BE2C (cell line): ENCODE measurements around the gene DENND1A.
"Not testable (repeated sequence)": the region's sequence is repeated elsewhere in the genome, so short reads cannot be mapped to it uniquely, and the experiment has no call there.

ENCODE experiments used
- DNase-seq: peaks from one replicate; pipeline ENCODE4 v3.0.0-alpha.2; 2020
- H3K27me3 ChIP-seq: fragments of 250-450 bp; sonication (Bioruptor Pico); 2 replicates; pipeline ENCODE4 v1.5.1; 2020; ENCODE audit warnings: mild to moderate bottlenecking
- H3K36me3 ChIP-seq: fragments of 250-450 bp; sonication (Bioruptor Pico); 2 replicates; pipeline ENCODE4 v1.5.1; 2020; ENCODE audit warnings: mild to moderate bottlenecking
- H3K4me1 ChIP-seq: fragments of 250-450 bp; sonication (Bioruptor Pico); 2 replicates; pipeline ENCODE4 v1.5.1; 2020
- H3K4me3 ChIP-seq: 2 replicates; pipeline ENCODE4 v1.5.1; 2011; ENCODE audit warnings: low read depth, low read length
- H3K9me3 ChIP-seq: fragments of 250-450 bp; sonication (Bioruptor Pico); 2 replicates; pipeline ENCODE4 v1.5.1; 2020
- CTCF ChIP-seq: IDR thresholded peaks from 2 replicates; pipeline ENCODE4 v1.5.1; 2012; ENCODE audit warnings: mild to moderate bottlenecking, low read depth, low read length

DENND1A gene

GRCh38 chr9:123399803-123400378 is 530.0 kb downstream of the DENND1A start:
- Histone ChIP-seq H3K4me3 (no peak overlapping the region), H3K9me3 (no peaks in the 10 kb centered on the region), H3K36me3 (no peaks in the 10 kb centered on the region), H3K27me3 (no peaks in the 10 kb centered on the region), H3K4me1 (peaks cover 3% of the 10 kb centered on the region)
- TF ChIP-seq CTCF, result peak; percentile 64
- peak; percentile 55 for DNase-seq

GRCh38 chr9:123398938-123399337 is 531.0 kb downstream of the DENND1A start:
- DNase-seq, H3K36me3 ChIP-seq, H3K4me3 ChIP-seq, H3K27me3 ChIP-seq, H3K9me3 ChIP-seq, H3K4me1 ChIP-seq: not testable (repeated sequence)

GRCh38 chr9:123397975-123398374 is 532.0 kb downstream of the DENND1A start:
- TF ChIP-seq CTCF, result no peak
- no peak overlapping the region for H3K4me3 ChIP-seq
- no peak for DNase-seq
- no peaks in the 10 kb centered on the region for H3K27me3 ChIP-seq
- peaks cover 8% of the 10 kb centered on the region for H3K4me1 ChIP-seq
- no peaks in the 10 kb centered on the region for H3K36me3 ChIP-seq
- H3K9me3 ChIP-seq, result no peaks in the 10 kb centered on the region

GRCh38 chr9:123395689-123396511 is 534.0 kb downstream of the DENND1A start:
- Histone ChIP-seq H3K27me3 (no peaks in the 10 kb centered on the region), H3K36me3 (no peaks in the 10 kb centered on the region), H3K4me3 (no peak overlapping the region), H3K4me1 (peaks cover 8% of the 10 kb centered on the region), H3K9me3 (no peaks in the 10 kb centered on the region)
- no peak for DNase-seq
- no peak for TF ChIP-seq CTCF

GRCh38 chr9:123395276-123395688 is 534.6 kb downstream of the DENND1A start:
- Histone ChIP-seq H3K9me3 (no peaks in the 10 kb centered on the region), H3K4me3 (no peak overlapping the region), H3K36me3 (no peaks in the 10 kb centered on the region), H3K27me3 (no peaks in the 10 kb centered on the region), H3K4me1 (peaks cover 8% of the 10 kb centered on the region)
- no peak for TF ChIP-seq CTCF
- peak; percentile 55 for DNase-seq

GRCh38 chr9:123394291-123395235 is 535.4 kb downstream of the DENND1A start:
- Histone ChIP-seq H3K36me3 (no peaks in the 10 kb centered on the region), H3K9me3 (no peaks in the 10 kb centered on the region), H3K4me3 (no peak overlapping the region), H3K4me1 (peaks cover 8% of the 10 kb centered on the region), H3K27me3 (no peaks in the 10 kb centered on the region)
- DNase-seq, result no peak
- TF ChIP-seq CTCF, result no peak
